Natural killer cell treated with Interleukin-12 subunit alpha and Interleukin-12 subunit beta and Interleukin-15 and Interleukin-18, amount 100 ng/mL, for 72 hours (primary cell): ENCODE data around the gene TBC1D10B. TPM values are rescaled to one million over a fixed set of nuclear protein-coding genes. Genes with fewer than 3 reads are reported as not detected.
"Not testable (repeated sequence)": the region's sequence is repeated elsewhere in the genome, so short reads cannot be mapped to it uniquely, and the experiment has no call there.

Experiments
- ATAC-seq, 2 donors: fragments of 150-1000 bp; cut with Tn5 transposase in 1 of 2; sonication (Bioruptor Pico), chemical (Tn5 transposase) in 1 of 2; 2 replicates each; pipeline ENCODE4 v1.10.0; 2021
- DNase-seq: peaks from one replicate; pipeline ENCODE4 v3.0.0; 2022; ENCODE audit warnings: low spot score
- H3K27ac Mint-ChIP-seq, 2 donors: 1 replicate in 1 of 2; 2 replicates in 1 of 2; pipeline ENCODE4 v1.8.0; 2022; ENCODE audit warnings: mixed read lengths in 2 of 2, mild to moderate bottlenecking in 1 of 2, moderate library complexity in 1 of 2
- H3K27me3 Mint-ChIP-seq, 2 donors: 1 replicate in 1 of 2; 2 replicates in 1 of 2; pipeline ENCODE4 v1.8.0; 2022; ENCODE audit warnings: mixed read lengths in 2 of 2
- H3K36me3 Mint-ChIP-seq: one replicate; pipeline ENCODE4 v1.8.0; 2022; ENCODE audit warnings: mixed read lengths
- H3K4me1 Mint-ChIP-seq, 2 donors: 1 replicate in 1 of 2; 2 replicates in 1 of 2; pipeline ENCODE4 v1.8.0; 2022; ENCODE audit warnings: low read depth in 2 of 2, mixed read lengths in 2 of 2, mild to moderate bottlenecking in 1 of 2
- H3K4me3 Mint-ChIP-seq: one replicate; pipeline ENCODE4 v1.8.0; 2022; ENCODE audit warnings: mixed read lengths
- H3K9me3 Mint-ChIP-seq: 2 replicates; pipeline ENCODE4 v1.8.0; 2022; ENCODE audit warnings: mixed read lengths
- total RNA-seq, 2 donors: library from RNA; stranded (reverse); gene quantifications; one replicate each; pipeline ENCODE4 v1.2.3, GENCODE V29; 2022

TBC1D10B gene
- total RNA-seq, 2 donors from 2014 or later = 64.0 to 99.1 TPM

- H3K27ac Mint-ChIP-seq = peak overlapping the region; percentile 77 to 87
- DNase-seq (peak; percentile 58), ATAC-seq (peak in 1 of 2 donors; percentile 1)
- H3K36me3 Mint-ChIP-seq = no peaks in the 10 kb centered on the region
- H3K4me3 Mint-ChIP-seq = peak overlapping the region; percentile 84
- H3K27me3 Mint-ChIP-seq = no peaks in the 10 kb centered on the region
- no peaks in the 10 kb centered on the region for H3K9me3 Mint-ChIP-seq
- H3K4me1 Mint-ChIP-seq = peaks cover 11 to 16% of the 10 kb centered on the region in 2 donors
Measured at GRCh38 chr16:30335598-30336474, 34.5 kb downstream of the TBC1D10B start.

GRCh38 chr16:30335028-30335597 lies 35.2 kb downstream of the TBC1D10B start:
- Mint-ChIP-seq H3K4me3 (peak overlapping the region; percentile 84), H3K27ac (peak overlapping the region; percentile 91), H3K4me1 (peaks cover 15 to 16% of the 10 kb centered on the region in 2 donors)
- DNase-seq (peak; percentile 86), ATAC-seq (peak; percentile 86 to 90)
- not testable (repeated sequence) for H3K9me3 Mint-ChIP-seq, H3K27me3 Mint-ChIP-seq, H3K36me3 Mint-ChIP-seq

GRCh38 chr16:30334473-30334989 lies 35.8 kb downstream of the TBC1D10B start:
- not testable (repeated sequence) for H3K36me3 Mint-ChIP-seq, H3K27me3 Mint-ChIP-seq, H3K9me3 Mint-ChIP-seq
- Mint-ChIP-seq H3K4me3 (peak overlapping the region; percentile 99), H3K4me1 (peaks cover 15 to 16% of the 10 kb centered on the region in 2 donors), H3K27ac (peak overlapping the region; percentile 91)
- peak; percentile 97 for ATAC-seq
- DNase-seq = peak; percentile 92

GRCh38 chr16:30324220-30324619 lies 46.1 kb downstream of the TBC1D10B start:
- not testable (repeated sequence) for H3K9me3 Mint-ChIP-seq, ATAC-seq, H3K27me3 Mint-ChIP-seq, H3K4me3 Mint-ChIP-seq, H3K36me3 Mint-ChIP-seq, DNase-seq
- Mint-ChIP-seq H3K4me1 (peaks cover 7 to 20% of the 10 kb centered on the region in 2 donors), H3K27ac (peak overlapping the region in 1 of 2 donors; percentile 6)

GRCh38 chr16:30318647-30319046 lies 51.6 kb downstream of the TBC1D10B start:
- peaks cover 14 to 17% of the 10 kb centered on the region in 2 donors for H3K4me1 Mint-ChIP-seq
- H3K27ac Mint-ChIP-seq, H3K36me3 Mint-ChIP-seq, H3K4me3 Mint-ChIP-seq, H3K27me3 Mint-ChIP-seq, ATAC-seq, DNase-seq, H3K9me3 Mint-ChIP-seq: not testable (repeated sequence)

- DNase-seq, H3K9me3 Mint-ChIP-seq, H3K4me3 Mint-ChIP-seq, ATAC-seq, H3K36me3 Mint-ChIP-seq, H3K27me3 Mint-ChIP-seq, H3K27ac Mint-ChIP-seq: not testable (repeated sequence)
- H3K4me1 Mint-ChIP-seq = peaks cover 26 to 30% of the 10 kb centered on the region in 2 donors
Measured at GRCh38 chr16:30310937-30311336, 59.4 kb downstream of the TBC1D10B start.

- Mint-ChIP-seq H3K4me3 (peak overlapping the region; percentile 32), H3K4me1 (peaks cover 16 to 18% of the 10 kb centered on the region in 2 donors), H3K27ac (peak overlapping the region; percentile 81 to 83)
- not testable (repeated sequence) for H3K9me3 Mint-ChIP-seq, H3K27me3 Mint-ChIP-seq, H3K36me3 Mint-ChIP-seq, DNase-seq, ATAC-seq
Measured at GRCh38 chr16:30309255-30309654, 61.0 kb downstream of the TBC1D10B start.

Other genes starting within 250 kb of the TBC1D10B start
- 10 to 100 TPM; 34.3 to 35.9 TPM for gene MAPK3, start 247.3 kb downstream of the TBC1D10B start, total RNA-seq
- 1,000 to 10,000 TPM in 1 of 2 donors, 100 to 1,000 TPM in 1; 987 to 1,615 TPM for gene CORO1A, start 186.9 kb downstream of the TBC1D10B start, total RNA-seq
- gene BOLA2B, start 176.8 kb downstream of the TBC1D10B start, total RNA-seq = 100 to 1,000 TPM; 206 to 410 TPM
- gene SLX1A, start 176.6 kb downstream of the TBC1D10B start, total RNA-seq = 100 to 1,000 TPM in 1 of 2 donors, 10 to 100 TPM in 1; 48.6 to 169 TPM
- gene SULT1A3, start 171.2 kb downstream of the TBC1D10B start, total RNA-seq = 10 to 100 TPM; 19.1 to 46.7 TPM
- 10 to 100 TPM; 38.2 to 50.6 TPM for gene NPIPB13, start 122.0 kb downstream of the TBC1D10B start, total RNA-seq
- 10 to 100 TPM; 95.8 to 99.7 TPM for gene CD2BP2, start 15.2 kb downstream of the TBC1D10B start, total RNA-seq
- 1 to 10 TPM in 1 of 2 donors, not detected in 1; 8.5 TPM for gene MYL11, start 4.3 kb upstream of the TBC1D10B start, total RNA-seq
- gene SEPTIN1, start 12.1 kb upstream of the TBC1D10B start, total RNA-seq = 100 to 1,000 TPM; 192 to 207 TPM
- gene ZNF48, start 24.9 kb upstream of the TBC1D10B start, total RNA-seq = 10 to 100 TPM; 10.2 to 14.7 TPM
- gene ZNF771, start 37.1 kb upstream of the TBC1D10B start, total RNA-seq = 1 to 10 TPM; 3.4 to 7.3 TPM
- 100 to 1,000 TPM in 1 of 2 donors, 10 to 100 TPM in 1; 95.9 to 155 TPM for gene DCTPP1, start 59.5 kb upstream of the TBC1D10B start, total RNA-seq
- 10 to 100 TPM; 84.7 to 91.4 TPM for gene SEPHS2, start 75.4 kb upstream of the TBC1D10B start, total RNA-seq
- gene ITGAL, start 102.2 kb upstream of the TBC1D10B start, total RNA-seq = 100 to 1,000 TPM; 648 to 717 TPM
- 10 to 100 TPM; 10.4 to 11.8 TPM for gene ZNF768, start 156.1 kb upstream of the TBC1D10B start, total RNA-seq
- 10 to 100 TPM in 1 of 2 donors, 1 to 10 TPM in 1; 8.7 to 10.3 TPM for gene ZNF747, start 164.4 kb upstream of the TBC1D10B start, total RNA-seq
- 10 to 100 TPM; 14.9 to 22.9 TPM for gene ZNF764, start 187.9 kb upstream of the TBC1D10B start, total RNA-seq
- gene ZNF688, start 201.2 kb upstream of the TBC1D10B start, total RNA-seq = 1 to 10 TPM; 8.3 to 8.9 TPM
- 10 to 100 TPM; 13.3 to 20.0 TPM for gene ZNF785, start 215.2 kb upstream of the TBC1D10B start, total RNA-seq
- 10 to 100 TPM in 1 of 2 donors, 1 to 10 TPM in 1; 9.4 to 14.3 TPM for gene ZNF689, start 239.9 kb upstream of the TBC1D10B start, total RNA-seq